GM12878 (cell line): Measurements from ENCODE around the gene TMEM25. TPM values are rescaled to one million over a fixed set of nuclear protein-coding genes. Genes with fewer than 3 reads are reported as not detected.

Experiments used
- BCL11A ChIP-seq: IDR thresholded peaks from 2 replicates; pipeline ENCODE4 v1.6.1; 2011; ENCODE audit warnings: low read depth, low read length
- CBFB ChIP-seq: IDR thresholded peaks from 2 replicates; pipeline ENCODE4 v1.6.1; 2016; ENCODE audit warnings: antibody characterized with exemption, low read depth
- EP300 ChIP-seq, 2 experiments: fragments of 150-350 bp in 1 of 2; IDR thresholded peaks; 2 replicates each; pipeline ENCODE4 v1.6.1; 2011 to 2012; ENCODE audit warnings: low read depth in 2 of 2, low read length in 2 of 2, borderline replicate concordance in 1 of 2, improper control_type of control experiment in 1 of 2, inconsistent platforms in 1 of 2; ENCODE audit not compliant: control insufficient read depth in 1 of 2
- GATAD2B ChIP-seq: fragments of 450-650 bp; conservative IDR thresholded peaks from 2 replicates; pipeline ENCODE4 v1.6.1; 2017; ENCODE audit warnings: low read depth, mild to moderate bottlenecking, moderate library complexity
- HCFC1 ChIP-seq: fragments of 150-350 bp; IDR thresholded peaks from 2 replicates; pipeline ENCODE4 v1.6.1; 2014; ENCODE audit warnings: low read length
- HDAC6 ChIP-seq: fragments of 200-600 bp; sonication (generic); IDR thresholded peaks from one replicate; pipeline ENCODE4 v1.8.0; 2017; ENCODE audit warnings: antibody characterized with exemption; ENCODE audit not compliant: unreplicated experiment
- IKZF1 ChIP-seq: fragments of 450-650 bp; conservative IDR thresholded peaks from 2 replicates; pipeline ENCODE4 v1.6.1; 2017; ENCODE audit warnings: antibody characterized with exemption, mild to moderate bottlenecking
- NBN ChIP-seq: fragments of 450-650 bp; IDR thresholded peaks from 2 replicates; pipeline ENCODE4 v1.6.1; 2016
- NFXL1 ChIP-seq: fragments of 450-650 bp; IDR thresholded peaks from 2 replicates; pipeline ENCODE4 v1.6.1; 2017; ENCODE audit warnings: antibody characterized with exemption, mild to moderate bottlenecking, borderline replicate concordance
- NFYB ChIP-seq: IDR thresholded peaks from 2 replicates; pipeline ENCODE4 v1.6.1; 2011; ENCODE audit warnings: low read depth, mild to moderate bottlenecking, low read length, improper control_type of control experiment, moderate library complexity; ENCODE audit not compliant: insufficient read depth
- PAX5 ChIP-seq: IDR thresholded peaks from 2 replicates; pipeline ENCODE4 v1.6.1; 2011; ENCODE audit warnings: low read depth, low read length, borderline replicate concordance
- POU2F2 ChIP-seq: IDR thresholded peaks from 3 replicates; pipeline ENCODE4 v1.6.1; 2011; ENCODE audit warnings: low read depth, mild to moderate bottlenecking, low read length, borderline replicate concordance
- RFX5 ChIP-seq: IDR thresholded peaks from 2 replicates; pipeline ENCODE4 v1.6.1; 2011; ENCODE audit warnings: low read depth, low read length, improper control_type of control experiment
- RUNX3 ChIP-seq: IDR thresholded peaks from 2 replicates; pipeline ENCODE4 v1.6.1; 2012; ENCODE audit warnings: low read length, inconsistent platforms
- SIN3A ChIP-seq: IDR thresholded peaks from 2 replicates; pipeline ENCODE4 v1.6.1; 2012; ENCODE audit warnings: low read depth, low read length, improper control_type of control experiment
- SRF ChIP-seq, 2 experiments: IDR thresholded peaks; 2 replicates each; pipeline ENCODE4 v1.6.1; 2011; ENCODE audit warnings: low read depth in 2 of 2, low read length in 2 of 2, mild to moderate bottlenecking in 1 of 2, moderate library complexity in 1 of 2
- TBL1XR1 ChIP-seq: IDR thresholded peaks from 2 replicates; pipeline ENCODE4 v1.6.1; 2012; ENCODE audit warnings: low read depth, low read length, improper control_type of control experiment
- TCF3 ChIP-seq: IDR thresholded peaks from 2 replicates; pipeline ENCODE4 v1.6.1; 2012; ENCODE audit warnings: low read depth, mild to moderate bottlenecking, low read length, borderline replicate concordance; ENCODE audit not compliant: insufficient read depth
- ZNF384 ChIP-seq: IDR thresholded peaks from 2 replicates; pipeline ENCODE4 v1.6.1; 2012; ENCODE audit warnings: low read depth, mild to moderate bottlenecking, low read length, improper control_type of control experiment, borderline replicate concordance
- ZNF687 ChIP-seq: fragments of 450-650 bp; IDR thresholded peaks from 2 replicates; pipeline ENCODE4 v1.6.1; 2017; ENCODE audit warnings: mild to moderate bottlenecking, moderate library complexity
- polyA plus RNA-seq, 11 experiments: library from polyadenylated mRNA; depleted of rRNA in 4 of 11; unstranded in 6 of 11; stranded (reverse) in 5 of 11; fragments of >200 nt; fragmentation: Nextera tagmentation in 4 of 11; fragmentation: Illumina TruSeq in 1 of 11; extraction: Ambion mirVana in 4 of 11; extraction: Trizol in 1 of 11; gene quantifications; 1 replicate in 1 of 11; 2 replicates in 10 of 11; pipeline versions ENCODE4 v1.2.1 to v1.2.3, GENCODE V29; 2011 to 2016; ENCODE audit warnings: inconsistent platforms in 2 of 11, missing spikeins in 2 of 11, low read depth in 1 of 11
- total RNA-seq, 4 experiments: library from RNA; depleted of rRNA in 3 of 4; stranded (reverse); fragments of >200 nt in 3 of 4; fragmentation: Illumina TruSeq in 1 of 4; extraction: Trizol in 1 of 4; gene quantifications; 2 replicates each; pipeline versions ENCODE4 v1.2.1 to v1.2.3, GENCODE V29; 2013 to 2021
- TF ChIP-seq, protein P1 (sequence below): IDR thresholded peaks from 2 replicates; pipeline ENCODE4 v1.6.1; 2011; ENCODE audit warnings: borderline replicate concordance, low read depth, mild to moderate bottlenecking, moderate library complexity, low read length; ENCODE audit not compliant: insufficient read depth, poor library complexity, severe bottlenecking

Gene TMEM25
- total and polyA plus RNA-seq, 10 of the 15 experiments (the other 5 are each of a cell fraction or from before 2014, with no cell fraction given), result 1.4 to 13.9 (median 7.8) TPM

DNA sequence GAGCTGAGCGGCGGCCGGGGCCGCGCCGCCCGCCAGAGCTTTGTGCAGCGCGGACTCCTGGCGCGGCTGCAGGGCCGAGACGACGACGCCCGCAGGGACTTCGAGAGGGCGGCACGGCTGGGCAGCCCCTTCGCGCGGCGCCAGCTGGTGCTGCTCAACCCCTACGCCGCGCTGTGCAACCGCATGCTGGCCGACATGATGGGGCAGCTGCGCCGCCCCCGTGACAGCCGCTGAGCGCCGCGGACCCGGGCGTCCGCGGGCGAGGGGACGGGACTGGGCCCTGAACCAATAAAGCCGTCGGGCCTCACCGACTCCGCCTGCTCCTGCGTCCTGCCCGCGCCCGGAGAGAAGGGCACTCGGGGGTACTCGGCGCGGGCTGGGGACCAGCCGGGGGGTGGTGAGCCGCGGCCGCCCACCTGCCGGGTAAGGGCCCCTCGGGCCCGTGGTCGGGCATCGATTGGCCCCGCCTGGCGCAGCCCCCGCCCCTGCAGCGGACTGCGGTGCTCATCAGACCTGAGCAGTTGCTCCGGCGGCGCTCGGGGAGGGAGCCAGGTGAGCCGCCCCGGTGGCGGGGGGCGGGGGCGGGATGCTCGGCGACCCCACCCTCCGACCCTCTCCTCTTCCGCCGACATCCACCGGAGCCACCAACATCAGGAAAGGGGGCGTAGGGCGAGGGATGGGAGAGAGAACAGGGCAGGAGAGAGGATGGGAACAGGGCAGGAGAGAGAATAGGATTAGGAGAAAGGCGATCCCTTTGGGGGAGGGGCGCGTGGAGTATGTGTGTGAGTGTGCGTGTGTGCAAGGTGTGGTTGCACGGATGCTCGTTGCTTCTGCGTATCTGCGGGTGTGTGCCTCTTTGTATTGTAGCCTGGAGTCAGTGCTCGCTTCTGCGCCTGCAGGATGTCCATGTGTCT is at the start of gene TMEM25 (continued):
- TF ChIP-seq ZNF687, result no peak; the same call in 1 of the 2 replicates
- peak; percentile 7; the same call in 1 of the 2 replicates for TF ChIP-seq PAX5
- no peak for TF ChIP-seq EP300 (IDR thresholded peaks at IDR 0.05; ENCODE audit: borderline replicate concordance in 1 of 2, control insufficient read depth in 1 of 2, low read depth in 2 of 2, low read length in 2 of 2)
- peak; percentile 69; the same call in 1 of the 2 replicates for TF ChIP-seq NBN
- TF ChIP-seq BCL11A, result no peak
- peak; percentile 92 for TF ChIP-seq GATAD2B
- no peak for TF ChIP-seq ZNF384
- TF ChIP-seq HCFC1, result peak; percentile 54; the same call in 1 of the 2 replicates
- TF ChIP-seq SRF (IDR thresholded peaks at IDR 0.05; ENCODE audit: low read depth in 2 of 2, low read length in 2 of 2), result peak; percentile 85 to 98
- peak; percentile 93 for TF ChIP-seq IKZF1
- no peak for TF ChIP-seq HDAC6
- TF ChIP-seq CBFB, result 0 out of 2 replicates have a peak, but pooled peaks have one; percentile 15
- TF ChIP-seq SIN3A, result 0 out of 2 replicates have a peak, but pooled peaks have one; percentile 67
- no peak for TF ChIP-seq TBL1XR1
- TF ChIP-seq, protein P1, sequence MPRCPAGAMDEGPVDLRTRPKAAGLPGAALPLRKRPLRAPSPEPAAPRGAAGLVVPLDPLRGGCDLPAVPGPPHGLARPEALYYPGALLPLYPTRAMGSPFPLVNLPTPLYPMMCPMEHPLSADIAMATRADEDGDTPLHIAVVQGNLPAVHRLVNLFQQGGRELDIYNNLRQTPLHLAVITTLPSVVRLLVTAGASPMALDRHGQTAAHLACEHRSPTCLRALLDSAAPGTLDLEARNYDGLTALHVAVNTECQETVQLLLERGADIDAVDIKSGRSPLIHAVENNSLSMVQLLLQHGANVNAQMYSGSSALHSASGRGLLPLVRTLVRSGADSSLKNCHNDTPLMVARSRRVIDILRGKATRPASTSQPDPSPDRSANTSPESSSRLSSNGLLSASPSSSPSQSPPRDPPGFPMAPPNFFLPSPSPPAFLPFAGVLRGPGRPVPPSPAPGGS, result no peak
- TF ChIP-seq NFYB, result no peak
- TF ChIP-seq POU2F2, result no peak
- no peak for TF ChIP-seq RFX5
- TF ChIP-seq RUNX3, result peak; percentile 51
- TF ChIP-seq NFXL1, result no peak
- TF ChIP-seq TCF3, result peak; percentile 34; the same call in 1 of the 2 replicates
